ENCODE results near the gene REEP1.

DNA sequence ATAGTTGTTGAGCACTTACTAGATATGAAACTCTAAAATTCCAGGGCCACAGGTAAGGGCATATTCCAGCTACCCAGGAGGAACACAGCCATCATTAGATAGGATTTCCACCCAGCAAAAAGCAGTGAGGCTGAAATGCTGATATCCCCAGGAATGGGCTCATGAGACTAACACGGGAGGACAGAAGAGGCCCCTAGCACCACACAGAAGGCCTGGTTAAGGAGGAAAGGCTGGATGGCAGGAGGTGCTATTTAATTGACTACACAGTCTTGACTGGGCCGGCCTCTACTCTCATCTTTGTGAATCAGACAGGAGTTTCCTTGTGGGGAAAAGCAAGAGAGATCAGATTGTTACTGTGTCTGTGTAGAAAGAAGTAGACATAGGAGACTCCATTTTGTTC lies 76.4 kb downstream of the REEP1 start:
- TF ChIP-seq, protein P1, sequence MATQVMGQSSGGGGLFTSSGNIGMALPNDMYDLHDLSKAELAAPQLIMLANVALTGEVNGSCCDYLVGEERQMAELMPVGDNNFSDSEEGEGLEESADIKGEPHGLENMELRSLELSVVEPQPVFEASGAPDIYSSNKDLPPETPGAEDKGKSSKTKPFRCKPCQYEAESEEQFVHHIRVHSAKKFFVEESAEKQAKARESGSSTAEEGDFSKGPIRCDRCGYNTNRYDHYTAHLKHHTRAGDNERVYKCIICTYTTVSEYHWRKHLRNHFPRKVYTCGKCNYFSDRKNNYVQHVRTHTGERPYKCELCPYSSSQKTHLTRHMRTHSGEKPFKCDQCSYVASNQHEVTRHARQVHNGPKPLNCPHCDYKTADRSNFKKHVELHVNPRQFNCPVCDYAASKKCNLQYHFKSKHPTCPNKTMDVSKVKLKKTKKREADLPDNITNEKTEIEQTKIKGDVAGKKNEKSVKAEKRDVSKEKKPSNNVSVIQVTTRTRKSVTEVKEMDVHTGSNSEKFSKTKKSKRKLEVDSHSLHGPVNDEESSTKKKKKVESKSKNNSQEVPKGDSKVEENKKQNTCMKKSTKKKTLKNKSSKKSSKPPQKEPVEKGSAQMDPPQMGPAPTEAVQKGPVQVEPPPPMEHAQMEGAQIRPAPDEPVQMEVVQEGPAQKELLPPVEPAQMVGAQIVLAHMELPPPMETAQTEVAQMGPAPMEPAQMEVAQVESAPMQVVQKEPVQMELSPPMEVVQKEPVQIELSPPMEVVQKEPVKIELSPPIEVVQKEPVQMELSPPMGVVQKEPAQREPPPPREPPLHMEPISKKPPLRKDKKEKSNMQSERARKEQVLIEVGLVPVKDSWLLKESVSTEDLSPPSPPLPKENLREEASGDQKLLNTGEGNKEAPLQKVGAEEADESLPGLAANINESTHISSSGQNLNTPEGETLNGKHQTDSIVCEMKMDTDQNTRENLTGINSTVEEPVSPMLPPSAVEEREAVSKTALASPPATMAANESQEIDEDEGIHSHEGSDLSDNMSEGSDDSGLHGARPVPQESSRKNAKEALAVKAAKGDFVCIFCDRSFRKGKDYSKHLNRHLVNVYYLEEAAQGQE (IDR thresholded peaks at IDR 0.05; ENCODE audit: low read depth) = no peak
- TF ChIP-seq TAF1 (IDR thresholded peaks at IDR 0.05; ENCODE audit: low read depth) (no peak), FOXM1 (IDR thresholded peaks at IDR 0.05; ENCODE audit: borderline replicate concordance, low read depth) (no peak), YY1 (IDR thresholded peaks at IDR 0.05; ENCODE audit: low read depth) (no peak), ZBTB7A (IDR thresholded peaks at IDR 0.05; ENCODE audit: low read depth) (no peak), EGR1 (IDR thresholded peaks at IDR 0.05) (no peak), TEAD4 (IDR thresholded peaks at IDR 0.05) (no peak), EP300 (IDR thresholded peaks at IDR 0.05; ENCODE audit: borderline replicate concordance) (no peak), CREB1 (IDR thresholded peaks at IDR 0.05; ENCODE audit: low read depth) (no peak), NFIC (IDR thresholded peaks at IDR 0.05) (no peak), TCF12 (IDR thresholded peaks at IDR 0.05; ENCODE audit: low read depth) (no peak), RAD21 (IDR thresholded peaks at IDR 0.05; ENCODE audit: low read depth) (no peak)
- TF ChIP-seq, protein P2, sequence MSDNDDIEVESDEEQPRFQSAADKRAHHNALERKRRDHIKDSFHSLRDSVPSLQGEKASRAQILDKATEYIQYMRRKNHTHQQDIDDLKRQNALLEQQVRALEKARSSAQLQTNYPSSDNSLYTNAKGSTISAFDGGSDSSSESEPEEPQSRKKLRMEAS (IDR thresholded peaks at IDR 0.05) = no peak
- TF ChIP-seq, protein P3, sequence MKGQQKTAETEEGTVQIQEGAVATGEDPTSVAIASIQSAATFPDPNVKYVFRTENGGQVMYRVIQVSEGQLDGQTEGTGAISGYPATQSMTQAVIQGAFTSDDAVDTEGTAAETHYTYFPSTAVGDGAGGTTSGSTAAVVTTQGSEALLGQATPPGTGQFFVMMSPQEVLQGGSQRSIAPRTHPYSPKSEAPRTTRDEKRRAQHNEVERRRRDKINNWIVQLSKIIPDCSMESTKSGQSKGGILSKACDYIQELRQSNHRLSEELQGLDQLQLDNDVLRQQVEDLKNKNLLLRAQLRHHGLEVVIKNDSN (IDR thresholded peaks at IDR 0.05) = no peak
